Activated CD4-positive, alpha-beta memory T cell treated with anti-CD3 and anti-CD28 coated beads for 36 hours (primary cell): ENCODE data around the gene HOXA13. TPM values are rescaled to one million over a fixed set of nuclear protein-coding genes. Genes with fewer than 3 reads are reported as not detected.

Experiments used
- CTCF ChIA-PET: fragments of 350-600 bp; sonication (Branson Sonifier 250); formaldehyde crosslinking; loops from one replicate; lab custom pipeline; 2021; ENCODE audit warnings: antibody characterized with exemption, inconsistent platforms; lab: Charles Lee
- POLR2A ChIA-PET: fragments of 350-600 bp; sonication (Branson Sonifier 250); formaldehyde crosslinking; loops from one replicate; lab custom pipeline; 2021; ENCODE audit warnings: antibody characterized with exemption; lab: Charles Lee
- DNase-seq: peaks from one replicate; pipeline ENCODE4 v3.0.0-alpha.2; 2020
- H3K27ac Mint-ChIP-seq: one replicate; pipeline ENCODE4 v1.8.0; 2021; ENCODE audit warnings: mixed read lengths
- H3K27me3 Mint-ChIP-seq: one replicate; pipeline ENCODE4 v1.8.0; 2021; ENCODE audit warnings: mixed read lengths
- H3K36me3 Mint-ChIP-seq: one replicate; pipeline ENCODE4 v1.8.0; 2021; ENCODE audit warnings: mixed read lengths
- H3K4me1 Mint-ChIP-seq: one replicate; pipeline ENCODE4 v1.8.0; 2021; ENCODE audit warnings: low read depth, mixed read lengths
- H3K4me3 Mint-ChIP-seq: one replicate; pipeline ENCODE4 v1.8.0; 2021; ENCODE audit warnings: mild to moderate bottlenecking, mixed read lengths
- H3K9me3 Mint-ChIP-seq: one replicate; pipeline ENCODE4 v1.8.0; 2021; ENCODE audit warnings: mixed read lengths
- intact Hi-C: fragments of 100-400 bp; cut with micrococcal nuclease; formaldehyde crosslinking; loops from one replicate; pipeline ENCODE4 v1.15.1; 2023
- total RNA-seq, 2 experiments: library from RNA; stranded (reverse); gene quantifications; one replicate each; pipeline ENCODE4 v1.2.3, GENCODE V29; 2021

Gene HOXA13
- total RNA-seq, 2 experiments from 2014 or later = not detected

- Mint-ChIP-seq H3K36me3 (peaks cover 4% of the 10 kb centered on the region), H3K27ac (no peak overlapping the region), H3K27me3 (peaks cover 69% of the 10 kb centered on the region), H3K4me1 (peaks cover 21% of the 10 kb centered on the region), H3K4me3 (no peak overlapping the region), H3K9me3 (no peaks in the 10 kb centered on the region)
- intact Hi-C loops = no loop called here
- ChIA-PET POLR2A (no interaction called here), CTCF (interaction anchor here (0.5 to 3.4 kb wide), 30 partner anchors 10 to 1443 kb away, joined by 3 to 22 read pairs (median 4); partner anchors contain the start of gene HOXA9)
- peak; percentile 1 for DNase-seq
Measured at GRCh38 chr7:27180431-27181420, 19.2 kb downstream of the HOXA13 start.

- CTCF ChIA-PET = interaction anchor here (0.5 to 3.4 kb wide), 32 partner anchors 9 to 1770 kb away, joined by 3 to 22 read pairs (median 4); partner anchors contain the start of genes HOXA5 and HOXA9
- no peak overlapping the region for H3K4me3 Mint-ChIP-seq
- peaks cover 69% of the 10 kb centered on the region for H3K27me3 Mint-ChIP-seq
- peaks cover 2% of the 10 kb centered on the region for H3K36me3 Mint-ChIP-seq
- intact Hi-C loops = loop anchor here (5.0 kb wide), 1 partner anchor 1322 kb away; no protein-coding TSS in a partner anchor
- no peak overlapping the region for H3K27ac Mint-ChIP-seq
- POLR2A ChIA-PET = no interaction called here
- H3K9me3 Mint-ChIP-seq = no peaks in the 10 kb centered on the region
- peak; percentile 68 for DNase-seq
- peaks cover 13% of the 10 kb centered on the region for H3K4me1 Mint-ChIP-seq
Measured at GRCh38 chr7:27179503-27180430, 20.1 kb downstream of the HOXA13 start.

GRCh38 chr7:27179030-27179429, 20.9 kb downstream of the HOXA13 start:
- Mint-ChIP-seq H3K4me1 (peaks cover 12% of the 10 kb centered on the region), H3K36me3 (no peaks in the 10 kb centered on the region), H3K27me3 (peaks cover 71% of the 10 kb centered on the region), H3K27ac (no peak overlapping the region), H3K4me3 (no peak overlapping the region), H3K9me3 (no peaks in the 10 kb centered on the region)
- ChIA-PET CTCF (interaction anchor here (1.1 to 3.4 kb wide), 20 partner anchors 8 to 809 kb away, joined by 3 to 22 read pairs (median 6); partner anchors contain the start of genes HOXA5 and HOXA9), POLR2A (no interaction called here)
- intact Hi-C loops = loop anchor here (5.0 kb wide), 1 partner anchor 1322 kb away; no protein-coding TSS in a partner anchor
- no peak for DNase-seq

- peak; percentile 2 for DNase-seq
- no peak overlapping the region for H3K27ac Mint-ChIP-seq
- POLR2A ChIA-PET = no interaction called here
- peaks cover 67% of the 10 kb centered on the region for H3K27me3 Mint-ChIP-seq
- CTCF ChIA-PET = interaction anchor here (1.4 to 3.4 kb wide), 8 partner anchors 10 to 491 kb away, joined by 3 to 22 read pairs (median 10); partner anchors contain the start of genes HOXA5 and HOXA9
- H3K4me3 Mint-ChIP-seq = no peak overlapping the region
- intact Hi-C loops = loop anchor here (5.0 kb wide), 1 partner anchor 1321 kb away; no protein-coding TSS in a partner anchor
- no peaks in the 10 kb centered on the region for H3K36me3 Mint-ChIP-seq
- peaks cover 10% of the 10 kb centered on the region for H3K4me1 Mint-ChIP-seq
- H3K9me3 Mint-ChIP-seq = no peaks in the 10 kb centered on the region
Measured at GRCh38 chr7:27178366-27178765, 21.5 kb downstream of the HOXA13 start.

GRCh38 chr7:27177795-27178320, 22.0 kb downstream of the HOXA13 start:
- Mint-ChIP-seq H3K36me3 (no peaks in the 10 kb centered on the region), H3K9me3 (no peaks in the 10 kb centered on the region), H3K27me3 (peaks cover 66% of the 10 kb centered on the region), H3K4me3 (no peak overlapping the region), H3K27ac (no peak overlapping the region), H3K4me1 (peaks cover 10% of the 10 kb centered on the region)
- CTCF ChIA-PET = interaction anchor here (3.4 kb wide), 1 partner anchor 17 kb away, joined by 19 read pairs; no protein-coding TSS in a partner anchor
- intact Hi-C loops = loop anchor here (5.0 kb wide), 1 partner anchor 1321 kb away; no protein-coding TSS in a partner anchor
- POLR2A ChIA-PET = no interaction called here
- DNase-seq = peak; percentile 1

GRCh38 chr7:27176962-27177794, 22.7 kb downstream of the HOXA13 start:
- CTCF ChIA-PET = interaction anchor here (1.2 to 3.4 kb wide), 3 partner anchors 16 to 26 kb away, joined by 3 to 19 read pairs (median 5); no protein-coding TSS in a partner anchor
- H3K4me3 Mint-ChIP-seq = no peak overlapping the region
- intact Hi-C loops = loop anchor here (5.0 kb wide), 1 partner anchor 1320 kb away; no protein-coding TSS in a partner anchor
- peaks cover 13% of the 10 kb centered on the region for H3K4me1 Mint-ChIP-seq
- H3K27me3 Mint-ChIP-seq = peaks cover 66% of the 10 kb centered on the region
- H3K27ac Mint-ChIP-seq = no peak overlapping the region
- peak; percentile 5 for DNase-seq
- no peaks in the 10 kb centered on the region for H3K9me3 Mint-ChIP-seq
- H3K36me3 Mint-ChIP-seq = no peaks in the 10 kb centered on the region
- POLR2A ChIA-PET = no interaction called here

GRCh38 chr7:27176524-27176845, 23.4 kb downstream of the HOXA13 start:
- DNase-seq = no peak
- Mint-ChIP-seq H3K9me3 (no peaks in the 10 kb centered on the region), H3K4me1 (peaks cover 18% of the 10 kb centered on the region), H3K36me3 (peaks cover 1% of the 10 kb centered on the region), H3K27ac (no peak overlapping the region), H3K4me3 (no peak overlapping the region), H3K27me3 (peaks cover 70% of the 10 kb centered on the region)
- ChIA-PET POLR2A (no interaction called here), CTCF (interaction anchor here (1.2 to 1.3 kb wide), 2 partner anchors 16 to 25 kb away, joined by 3 to 5 read pairs; no protein-coding TSS in a partner anchor)
- intact Hi-C loops = loop anchor here (5.0 kb wide), 1 partner anchor 1319 kb away; no protein-coding TSS in a partner anchor

- ChIA-PET CTCF (interaction anchor here (1.1 to 1.3 kb wide), 3 partner anchors 15 to 489 kb away, joined by 3 to 5 read pairs (median 3); no protein-coding TSS in a partner anchor), POLR2A (no interaction called here)
- Mint-ChIP-seq H3K9me3 (no peaks in the 10 kb centered on the region), H3K27ac (no peak overlapping the region), H3K36me3 (peaks cover 1% of the 10 kb centered on the region), H3K4me3 (no peak overlapping the region), H3K27me3 (peaks cover 72% of the 10 kb centered on the region), H3K4me1 (peaks cover 20% of the 10 kb centered on the region)
- intact Hi-C loops = loop anchor here (5.0 kb wide), 1 partner anchor 1319 kb away; no protein-coding TSS in a partner anchor
- DNase-seq = peak; percentile 4
Measured at GRCh38 chr7:27175626-27176523, 24.0 kb downstream of the HOXA13 start.

- Mint-ChIP-seq H3K4me3 (no peak overlapping the region), H3K27me3 (peaks cover 75% of the 10 kb centered on the region), H3K36me3 (peaks cover 1% of the 10 kb centered on the region), H3K27ac (no peak overlapping the region), H3K4me1 (peaks cover 20% of the 10 kb centered on the region), H3K9me3 (no peaks in the 10 kb centered on the region)
- intact Hi-C loops = loop anchor here (5.0 kb wide), 1 partner anchor 1318 kb away; no protein-coding TSS in a partner anchor
- DNase-seq = peak; percentile 4
- CTCF ChIA-PET = interaction anchor here (0.9 to 1.1 kb wide), 2 partner anchors 488 to 810 kb away, joined by 3 read pairs; no protein-coding TSS in a partner anchor
- POLR2A ChIA-PET = no interaction called here
Measured at GRCh38 chr7:27174874-27175625, 24.8 kb downstream of the HOXA13 start.
